Prostate gland (tissue), 2 donors: ENCODE results near the gene INPP5D.

ENCODE experiments used
- POLR2A ChIP-seq: fragments of 450-650 bp; IDR thresholded peaks from one replicate; pipeline ENCODE4 v1.6.1; 2016; ENCODE audit warnings: antibody characterized with exemption, mild to moderate bottlenecking
- POLR2AphosphoS5 ChIP-seq: sonication (generic); formaldehyde crosslinking; IDR thresholded peaks from one replicate; pipeline ENCODE4 v1.6.1; 2017; ENCODE audit warnings: antibody characterized with exemption
- TF ChIP-seq, protein P1 (sequence below), 4 experiments: fragments of 200-600 bp in 2 of 4; fragments of 450-650 bp in 2 of 4; sonication (generic) in 2 of 4; IDR thresholded peaks; 1 replicate in 3 of 4; 2 replicates in 1 of 4; pipeline ENCODE4 v1.5.1; 2016 to 2019; ENCODE audit warnings: antibody characterized with exemption in 4 of 4, mild to moderate bottlenecking in 2 of 4, moderate library complexity in 2 of 4

DNA sequence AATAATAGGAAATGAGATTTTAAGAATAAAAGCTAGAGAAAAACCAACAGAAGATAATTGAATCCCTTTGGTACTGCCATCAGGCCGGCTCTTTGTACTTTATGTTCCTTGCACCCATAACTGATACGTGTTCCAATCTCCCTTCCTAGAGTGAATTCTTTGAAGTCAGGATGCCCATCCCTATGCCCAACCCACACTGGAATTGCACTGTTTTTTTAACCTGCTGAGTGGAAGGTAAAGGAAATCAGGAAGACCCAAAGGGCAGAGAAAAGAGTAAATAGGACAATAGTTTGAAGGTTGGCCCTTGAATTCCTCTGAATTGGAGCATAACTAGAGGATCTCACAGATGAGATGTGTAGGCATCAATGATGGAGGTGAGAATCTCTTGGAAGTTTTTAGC lies 187.0 kb downstream of the INPP5D start:
- TF ChIP-seq, protein P1, sequence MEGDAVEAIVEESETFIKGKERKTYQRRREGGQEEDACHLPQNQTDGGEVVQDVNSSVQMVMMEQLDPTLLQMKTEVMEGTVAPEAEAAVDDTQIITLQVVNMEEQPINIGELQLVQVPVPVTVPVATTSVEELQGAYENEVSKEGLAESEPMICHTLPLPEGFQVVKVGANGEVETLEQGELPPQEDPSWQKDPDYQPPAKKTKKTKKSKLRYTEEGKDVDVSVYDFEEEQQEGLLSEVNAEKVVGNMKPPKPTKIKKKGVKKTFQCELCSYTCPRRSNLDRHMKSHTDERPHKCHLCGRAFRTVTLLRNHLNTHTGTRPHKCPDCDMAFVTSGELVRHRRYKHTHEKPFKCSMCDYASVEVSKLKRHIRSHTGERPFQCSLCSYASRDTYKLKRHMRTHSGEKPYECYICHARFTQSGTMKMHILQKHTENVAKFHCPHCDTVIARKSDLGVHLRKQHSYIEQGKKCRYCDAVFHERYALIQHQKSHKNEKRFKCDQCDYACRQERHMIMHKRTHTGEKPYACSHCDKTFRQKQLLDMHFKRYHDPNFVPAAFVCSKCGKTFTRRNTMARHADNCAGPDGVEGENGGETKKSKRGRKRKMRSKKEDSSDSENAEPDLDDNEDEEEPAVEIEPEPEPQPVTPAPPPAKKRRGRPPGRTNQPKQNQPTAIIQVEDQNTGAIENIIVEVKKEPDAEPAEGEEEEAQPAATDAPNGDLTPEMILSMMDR (IDR thresholded peaks at IDR 0.05): no peak
- TF ChIP-seq POLR2A: no peak
- no peak for TF ChIP-seq POLR2AphosphoS5
